GM19468 (cell line): ENCODE results near the gene DCTD.

Experiments used
- ATAC-seq: cut with Tn5 transposase; IDR thresholded peaks from one replicate; pipeline ENCODE4 v1.9.1; 2021; ENCODE audit warnings: mild to moderate bottlenecking, moderate library complexity, moderate number of reproducible peaks; ENCODE audit not compliant: unreplicated experiment; ENCODE audit errors: extremely low read depth

Gene DCTD

DNA sequence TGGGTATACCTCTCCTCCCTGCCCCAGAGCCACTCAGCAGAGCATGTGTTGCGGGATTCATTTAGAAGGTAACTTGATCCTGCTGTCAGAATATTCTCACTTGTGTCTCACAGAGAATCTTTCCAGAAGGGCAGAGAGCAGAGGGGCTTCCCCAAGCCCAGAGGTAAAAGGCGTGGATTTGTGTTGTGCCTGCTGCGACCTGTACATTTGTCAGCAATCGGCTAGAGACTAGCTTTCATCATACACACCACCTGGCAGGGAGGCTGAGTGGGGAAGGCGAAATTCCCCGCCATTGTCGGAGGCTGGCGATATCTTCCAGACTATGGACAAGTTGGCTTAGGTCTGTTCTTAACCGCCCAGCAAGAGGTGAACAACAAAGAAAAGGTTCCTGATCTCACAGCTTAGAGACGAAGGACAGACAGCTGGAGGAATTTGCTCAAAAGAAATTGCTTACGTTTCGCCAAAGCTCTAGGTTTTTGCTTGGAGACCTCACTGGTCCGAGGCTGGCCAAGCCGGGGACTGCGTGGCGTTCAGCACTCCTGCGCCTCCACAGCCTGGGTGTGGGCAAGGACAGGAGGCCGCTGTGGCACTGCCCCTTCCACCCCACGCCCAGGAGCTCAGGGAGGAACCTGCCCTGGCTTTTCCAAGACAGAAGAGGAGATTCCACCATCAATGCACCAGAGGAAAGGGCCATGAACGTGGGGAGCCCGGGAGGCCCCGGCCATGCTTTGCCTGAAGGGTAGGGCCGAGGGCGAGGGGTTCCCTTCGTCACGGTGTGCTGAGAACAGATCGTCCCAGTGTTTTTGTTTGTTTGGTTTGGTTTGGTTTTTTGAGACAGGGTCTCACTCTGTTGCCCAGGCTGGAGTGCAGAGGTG, 69.4 kb downstream of the DCTD start:
- no peak for ATAC-seq

GRCh38 chr4:182846036-182846435, 71.2 kb downstream of the DCTD start:
- no peak for ATAC-seq

DNA sequence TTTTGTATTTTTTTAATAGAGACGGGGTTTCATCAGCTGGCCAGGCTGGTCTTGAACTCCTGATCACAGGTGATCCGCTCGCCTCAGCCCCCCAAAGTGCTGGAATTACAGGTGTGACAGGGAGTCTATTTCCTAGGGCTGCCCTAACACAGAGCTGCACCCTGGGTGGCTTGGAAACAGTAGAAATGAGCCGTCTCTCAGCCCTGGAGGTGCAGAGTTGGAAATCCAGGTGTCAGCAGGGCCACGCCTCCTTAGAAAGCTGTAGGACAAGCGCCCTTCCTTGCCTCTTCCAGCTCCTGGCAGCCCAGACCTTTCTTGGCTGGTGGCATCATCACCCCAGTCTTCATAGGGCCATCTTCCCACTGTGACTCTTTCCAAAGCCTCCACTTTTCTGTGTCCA, 71.6 kb downstream of the DCTD start:
- ATAC-seq = no peak

DNA sequence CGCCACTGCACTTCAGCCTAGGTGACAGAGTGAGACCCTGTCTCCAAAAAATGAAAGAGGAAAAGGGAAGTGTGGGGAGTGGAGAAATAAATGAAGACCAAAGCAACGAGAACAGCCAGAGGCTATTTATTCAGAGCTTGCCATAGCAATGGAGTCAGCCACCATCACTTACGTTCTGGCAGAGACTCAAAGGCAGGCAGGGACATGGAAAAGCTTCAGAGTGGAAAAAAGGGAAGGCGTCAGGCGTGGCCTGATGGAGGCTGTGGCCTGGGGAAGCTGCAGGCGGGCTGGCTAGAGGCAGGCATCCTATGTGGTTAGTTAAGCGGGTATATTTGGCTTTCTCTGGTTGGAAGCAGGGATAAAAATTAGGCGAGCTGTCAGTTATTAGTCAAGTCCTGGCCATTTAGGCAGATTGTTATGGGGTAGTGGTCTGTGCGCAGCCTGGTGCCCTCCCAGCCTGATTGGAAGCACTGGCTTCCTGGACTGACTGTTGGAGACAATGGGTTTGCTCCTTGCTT, 73.3 kb downstream of the DCTD start:
- ATAC-seq = no peak

GRCh38 chr4:182842759-182843390, 74.3 kb downstream of the DCTD start:
- no peak for ATAC-seq

- ATAC-seq = no peak
Measured at GRCh38 chr4:182842104-182842600, 75.0 kb downstream of the DCTD start.

- no peak for ATAC-seq
Measured at GRCh38 chr4:182840108-182840507, 77.1 kb downstream of the DCTD start.
